Subcutaneous abdominal adipose tissue (tissue), 5 donors: Measurements from ENCODE around the gene RABIF.

ENCODE experiments used
- H3K27ac ChIP-seq: one replicate; pipeline ENCODE4 v1.7.0; 2013; ENCODE audit warnings: low read depth, mild to moderate bottlenecking, inconsistent platforms, low read length, moderate library complexity
- H3K27me3 ChIP-seq, 5 donors: one replicate each; pipeline ENCODE4 v1.7.0; 2013; ENCODE audit warnings: low read length in 5 of 5, inconsistent platforms in 1 of 5; ENCODE audit not compliant: control insufficient read depth in 5 of 5, insufficient read depth in 4 of 5
- H3K36me3 ChIP-seq, 5 donors: one replicate each; pipeline ENCODE4 v1.7.0; 2013; ENCODE audit warnings: low read length in 5 of 5; ENCODE audit not compliant: control insufficient read depth in 5 of 5, insufficient read depth in 5 of 5
- H3K4me1 ChIP-seq, 5 donors: one replicate each; pipeline ENCODE4 v1.7.0; 2013; ENCODE audit warnings: low read length in 5 of 5, mild to moderate bottlenecking in 3 of 5, moderate library complexity in 1 of 5; ENCODE audit not compliant: control insufficient read depth in 5 of 5, insufficient read depth in 5 of 5
- H3K4me3 ChIP-seq, 5 donors: one replicate each; pipeline ENCODE4 v1.7.0; 2013; ENCODE audit warnings: low read length in 5 of 5, low read depth in 1 of 5
- H3K9ac ChIP-seq, 5 donors: one replicate each; pipeline ENCODE4 v1.7.0; 2013; ENCODE audit warnings: low read length in 5 of 5, mild to moderate bottlenecking in 4 of 5, moderate library complexity in 3 of 5
- H3K9me3 ChIP-seq, 5 donors: one replicate each; pipeline ENCODE4 v1.7.0; 2013; ENCODE audit warnings: low read length in 5 of 5; ENCODE audit not compliant: control insufficient read depth in 5 of 5
- donor health status: healthy.
- donor health status: healthy.
- donor health status: healthy.
- donor health status: healthy.
- donor health status: healthy.

The RABIF gene

GRCh38 chr1:202880062-202880461 lies 8.9 kb downstream of the RABIF start:
- Histone ChIP-seq H3K9ac (no peak overlapping the region), H3K36me3 (peaks cover 10 to 34% (median 21%) of the 10 kb centered on the region in 5 donors), H3K4me1 (no peaks in the 10 kb centered on the region), H3K27ac (no peak overlapping the region), H3K27me3 (no peaks in the 10 kb centered on the region), H3K4me3 (no peak overlapping the region), H3K9me3 (no peaks in the 10 kb centered on the region)

- Histone ChIP-seq H3K36me3 (peaks cover 10 to 34% (median 21%) of the 10 kb centered on the region in 5 donors), H3K9me3 (no peaks in the 10 kb centered on the region)
These were observed 9.8 kb downstream of the RABIF start for GRCh38 chr1:202879128-202879527.

GRCh38 chr1:202873026-202873425 lies 15.9 kb downstream of the RABIF start:
- no peaks in the 10 kb centered on the region for H3K9me3 ChIP-seq
- no peak overlapping the region for H3K27ac ChIP-seq
- no peak overlapping the region for H3K4me3 ChIP-seq
- no peaks in the 10 kb centered on the region for H3K27me3 ChIP-seq
- H3K36me3 ChIP-seq: peaks cover 0 to 1% (median 0%) of the 10 kb centered on the region in 5 donors
- H3K4me1 ChIP-seq: no peaks in the 10 kb centered on the region
- H3K9ac ChIP-seq: no peak overlapping the region

More at GRCh38 chr1:202879128-202879527, 9.8 kb downstream of the RABIF start:
- Histone ChIP-seq H3K4me1 (no peaks in the 10 kb centered on the region), H3K4me3 (no peak overlapping the region), H3K27me3 (no peaks in the 10 kb centered on the region), H3K27ac (no peak overlapping the region), H3K9ac (no peak overlapping the region)

- H3K36me3 ChIP-seq: no peaks in the 10 kb centered on the region
- no peak overlapping the region for H3K27ac ChIP-seq
- H3K9ac ChIP-seq: no peak overlapping the region
- H3K4me3 ChIP-seq: no peak overlapping the region
- no peaks in the 10 kb centered on the region for H3K9me3 ChIP-seq
- peaks cover 0 to under 1% (median 0%) of the 10 kb centered on the region in 5 donors for H3K27me3 ChIP-seq
- H3K4me1 ChIP-seq: no peaks in the 10 kb centered on the region
These were observed 17.6 kb downstream of the RABIF start for GRCh38 chr1:202871367-202871766.

GRCh38 chr1:202862679-202863560 lies 26.0 kb downstream of the RABIF start:
- H3K9me3 ChIP-seq: no peaks in the 10 kb centered on the region
- H3K36me3 ChIP-seq: no peaks in the 10 kb centered on the region
- H3K9ac ChIP-seq: no peak overlapping the region
- no peak overlapping the region for H3K27ac ChIP-seq
- no peak overlapping the region for H3K4me3 ChIP-seq
- peaks cover 2 to 8% (median 4%) of the 10 kb centered on the region in 5 donors for H3K27me3 ChIP-seq
- peaks cover 0 to 25% (median 22%) of the 10 kb centered on the region in 5 donors for H3K4me1 ChIP-seq

- H3K36me3 ChIP-seq: no peaks in the 10 kb centered on the region
- no peak overlapping the region for H3K27ac ChIP-seq
- peak overlapping the region in 3 of 5 donors; percentile 3 to 63 (median 23) for H3K9ac ChIP-seq
- H3K27me3 ChIP-seq: peaks cover 2 to 8% (median 4%) of the 10 kb centered on the region in 5 donors
- peaks cover 0 to 26% (median 25%) of the 10 kb centered on the region in 5 donors for H3K4me1 ChIP-seq
- no peaks in the 10 kb centered on the region for H3K9me3 ChIP-seq
- H3K4me3 ChIP-seq: peak overlapping the region; percentile 63 to 87 (median 77)
These were observed 27.4 kb downstream of the RABIF start for GRCh38 chr1:202861420-202862132.

GRCh38 chr1:202860744-202861419 lies 28.1 kb downstream of the RABIF start:
- peaks cover 0 to 4% (median 2%) of the 10 kb centered on the region in 5 donors for H3K27me3 ChIP-seq
- no peaks in the 10 kb centered on the region for H3K9me3 ChIP-seq
- H3K9ac ChIP-seq: peak overlapping the region in 3 of 5 donors; percentile 45 to 63 (median 46)
- no peaks in the 10 kb centered on the region for H3K36me3 ChIP-seq
- peaks cover 0 to 26% (median 25%) of the 10 kb centered on the region in 5 donors for H3K4me1 ChIP-seq
- H3K4me3 ChIP-seq: peak overlapping the region; percentile 54 to 87 (median 68)
- H3K27ac ChIP-seq: no peak overlapping the region

- H3K36me3 ChIP-seq: no peaks in the 10 kb centered on the region
- H3K9me3 ChIP-seq: no peaks in the 10 kb centered on the region
- peaks cover 0 to 26% (median 25%) of the 10 kb centered on the region in 5 donors for H3K4me1 ChIP-seq
- H3K9ac ChIP-seq: no peak overlapping the region
- peaks cover 0 to 4% (median 0%) of the 10 kb centered on the region in 5 donors for H3K27me3 ChIP-seq
- no peak overlapping the region for H3K27ac ChIP-seq
- H3K4me3 ChIP-seq: no peak overlapping the region
These were observed 30.0 kb downstream of the RABIF start for GRCh38 chr1:202858789-202859414.

- H3K9ac ChIP-seq: peak overlapping the region in 1 of 5 donors; percentile 63
- H3K27ac ChIP-seq: no peak overlapping the region
- no peaks in the 10 kb centered on the region for H3K9me3 ChIP-seq
- no peak overlapping the region for H3K4me3 ChIP-seq
- H3K36me3 ChIP-seq: no peaks in the 10 kb centered on the region
- peaks cover 0 to under 1% (median 0%) of the 10 kb centered on the region in 5 donors for H3K27me3 ChIP-seq
- peaks cover 0 to 26% (median 25%) of the 10 kb centered on the region in 5 donors for H3K4me1 ChIP-seq
These were observed 30.6 kb downstream of the RABIF start for GRCh38 chr1:202858331-202858730.
